ENCODE results near the gene GIGYF2.

The GIGYF2 gene

GRCh38 chr2:232693344-232693743 lies 3.8 kb upstream of the GIGYF2 start:
- Histone ChIP-seq H3K9me3 (ENCODE audit: insufficient read depth, low read length, severe bottlenecking) (no peaks in the 10 kb centered on the region), H2AFZ (ENCODE audit: low read depth, low read length) (no peak overlapping the region), H3K36me3 (ENCODE audit: insufficient read depth, low read length) (peaks cover 8% of the 10 kb centered on the region; the same call in 1 of the 2 replicates), H3K27ac (ENCODE audit: low read length) (no peak overlapping the region), H3K4me2 (ENCODE audit: insufficient read depth, low read length) (no peak overlapping the region), H3K9ac (ENCODE audit: low read depth, low read length) (no peak overlapping the region), H3K27me3 (ENCODE audit: insufficient read depth, low read length, poor library complexity) (no peaks in the 10 kb centered on the region), H4K20me1 (ENCODE audit: insufficient read depth, low read length) (no peaks in the 10 kb centered on the region), H3K4me3 (ENCODE audit: low read depth in 1 of 2, low read length in 2 of 2) (no peak overlapping the region), H3K79me2 (ENCODE audit: insufficient read depth, low read length) (peaks cover 12% of the 10 kb centered on the region), H3K4me1 (ENCODE audit: insufficient read depth, low read length) (peaks cover 15% of the 10 kb centered on the region)
- DNase-seq, result no peak
- TF ChIP-seq CTCF (IDR thresholded peaks at IDR 0.05; ENCODE audit: borderline replicate concordance, extremely low read depth, low read length, poor library complexity, severe bottlenecking) (no peak), EZH2 (IDR thresholded peaks at IDR 0.05; ENCODE audit: borderline replicate concordance, low read depth, low read length, severe bottlenecking) (no peak)
- ATAC-seq (ENCODE audit: insufficient read depth, low read depth), result no peak

- no peak for ATAC-seq (ENCODE audit: insufficient read depth, low read depth)
- Histone ChIP-seq H3K9me3 (ENCODE audit: insufficient read depth, low read length, severe bottlenecking) (no peaks in the 10 kb centered on the region), H3K27me3 (ENCODE audit: insufficient read depth, low read length, poor library complexity) (no peaks in the 10 kb centered on the region), H3K27ac (ENCODE audit: low read length) (peak overlapping the region; percentile 80), H3K4me3 (ENCODE audit: low read depth in 1 of 2, low read length in 2 of 2) (peak overlapping the region; percentile 39 to 100), H2AFZ (ENCODE audit: low read depth, low read length) (peak overlapping the region; percentile 95), H3K4me2 (ENCODE audit: insufficient read depth, low read length) (peak overlapping the region; percentile 86), H4K20me1 (ENCODE audit: insufficient read depth, low read length) (peaks cover 11% of the 10 kb centered on the region; the same call in 1 of the 2 replicates), H3K36me3 (ENCODE audit: insufficient read depth, low read length) (peaks cover 15% of the 10 kb centered on the region), H3K9ac (ENCODE audit: low read depth, low read length) (peak overlapping the region; percentile 98), H3K79me2 (ENCODE audit: insufficient read depth, low read length) (peaks cover 45% of the 10 kb centered on the region), H3K4me1 (ENCODE audit: insufficient read depth, low read length) (peaks cover 43% of the 10 kb centered on the region)
- TF ChIP-seq EZH2 (IDR thresholded peaks at IDR 0.05; ENCODE audit: borderline replicate concordance, low read depth, low read length, severe bottlenecking), result no peak
- no peak for TF ChIP-seq CTCF (IDR thresholded peaks at IDR 0.05; ENCODE audit: borderline replicate concordance, extremely low read depth, low read length, poor library complexity, severe bottlenecking)
- no peak for DNase-seq
Measured at GRCh38 chr2:232696609-232697058, 497 bp upstream of the GIGYF2 start.

- peak overlapping the region; percentile 98 for H3K9ac ChIP-seq (ENCODE audit: low read depth, low read length)
- DNase-seq, result no peak
- no peaks in the 10 kb centered on the region for H3K27me3 ChIP-seq (ENCODE audit: insufficient read depth, low read length, poor library complexity)
- H4K20me1 ChIP-seq (ENCODE audit: insufficient read depth, low read length), result peaks cover 13% of the 10 kb centered on the region; the same call in 1 of the 2 replicates
- H2AFZ ChIP-seq (ENCODE audit: low read depth, low read length), result peak overlapping the region; percentile 93
- ATAC-seq (ENCODE audit: insufficient read depth, low read depth), result no peak
- H3K4me1 ChIP-seq (ENCODE audit: insufficient read depth, low read length), result peaks cover 43% of the 10 kb centered on the region
- H3K27ac ChIP-seq (ENCODE audit: low read length), result peak overlapping the region; percentile 86
- peak overlapping the region; percentile 99 to 100 for H3K4me3 ChIP-seq (ENCODE audit: low read depth in 1 of 2, low read length in 2 of 2)
- H3K9me3 ChIP-seq (ENCODE audit: insufficient read depth, low read length, severe bottlenecking), result no peaks in the 10 kb centered on the region
- H3K4me2 ChIP-seq (ENCODE audit: insufficient read depth, low read length), result peak overlapping the region; percentile 86
- TF ChIP-seq CTCF (IDR thresholded peaks at IDR 0.05; ENCODE audit: borderline replicate concordance, extremely low read depth, low read length, poor library complexity, severe bottlenecking) (no peak), EZH2 (IDR thresholded peaks at IDR 0.05; ENCODE audit: borderline replicate concordance, low read depth, low read length, severe bottlenecking) (no peak)
- H3K36me3 ChIP-seq (ENCODE audit: insufficient read depth, low read length), result peaks cover 19% of the 10 kb centered on the region
- H3K79me2 ChIP-seq (ENCODE audit: insufficient read depth, low read length), result peaks cover 56% of the 10 kb centered on the region
Measured at GRCh38 chr2:232697807-232698110, 628 bp downstream of the GIGYF2 start.
